Measurements from ENCODE around the gene SCN5A. TPM values are rescaled to one million over a fixed set of nuclear protein-coding genes. Genes with fewer than 3 reads are reported as not detected.

Gene SCN5A
- total RNA-seq, 1 donor from 2014 or later: 3.9 TPM

- Histone ChIP-seq H3K27ac (no peak overlapping the region), H4K20me1 (ENCODE audit: low read depth) (no peaks in the 10 kb centered on the region), H3K9me3 (ENCODE audit: low read depth) (no peaks in the 10 kb centered on the region), H3K4me2 (no peak overlapping the region), H3K4me3 (no peak overlapping the region), H3K9ac (no peak overlapping the region), H2AFZ (replicated peaks) (no peak overlapping the region), H3F3A (ENCODE audit: low read depth) (no peaks in the 10 kb centered on the region), H3K79me2 (ENCODE audit: low read depth) (no peaks in the 10 kb centered on the region), H3K4me1 (no peaks in the 10 kb centered on the region), H3K27me3 (no peaks in the 10 kb centered on the region), H3K36me3 (no peaks in the 10 kb centered on the region)
- Mint-ChIP-seq H3K27ac (no peak overlapping the region), H3K36me3 (peaks cover 2% of the 10 kb centered on the region), H3K27me3 (ENCODE audit: insufficient read depth, low read depth) (peaks cover 8% of the 10 kb centered on the region), H3K9me3 (no peaks in the 10 kb centered on the region), H3K4me1 (no peaks in the 10 kb centered on the region), H3K4me3 (no peak overlapping the region)
- no peak for DNase-seq (ENCODE audit: low spot score)
- TF ChIP-seq EZH2phosphoT487 (IDR thresholded peaks at IDR 0.05) (no peak), EZH2 (IDR thresholded peaks at IDR 0.05) (no peak), CTCF (IDR thresholded peaks at IDR 0.05) (no peak)
Measured at GRCh38 chr3:38561746-38562466, 87.6 kb downstream of the SCN5A start.

GRCh38 chr3:38560996-38561717, 88.3 kb downstream of the SCN5A start:
- DNase-seq (ENCODE audit: low spot score): no peak
- Histone ChIP-seq H2AFZ (replicated peaks) (no peak overlapping the region), H3K27ac (no peak overlapping the region), H3K36me3 (no peaks in the 10 kb centered on the region), H3F3A (ENCODE audit: low read depth) (no peaks in the 10 kb centered on the region), H3K9ac (no peak overlapping the region), H3K27me3 (no peaks in the 10 kb centered on the region), H4K20me1 (ENCODE audit: low read depth) (no peaks in the 10 kb centered on the region), H3K4me1 (no peaks in the 10 kb centered on the region), H3K4me3 (no peak overlapping the region), H3K9me3 (ENCODE audit: low read depth) (no peaks in the 10 kb centered on the region), H3K4me2 (no peak overlapping the region), H3K79me2 (ENCODE audit: low read depth) (no peaks in the 10 kb centered on the region)
- Mint-ChIP-seq H3K27ac (no peak overlapping the region), H3K27me3 (ENCODE audit: insufficient read depth, low read depth) (peaks cover 8% of the 10 kb centered on the region), H3K9me3 (no peaks in the 10 kb centered on the region), H3K4me1 (no peaks in the 10 kb centered on the region), H3K36me3 (peaks cover 2% of the 10 kb centered on the region), H3K4me3 (no peak overlapping the region)
- TF ChIP-seq EZH2phosphoT487 (IDR thresholded peaks at IDR 0.05): no peak
- no peak for TF ChIP-seq EZH2 (IDR thresholded peaks at IDR 0.05)
- no peak for TF ChIP-seq CTCF (IDR thresholded peaks at IDR 0.05)

GRCh38 chr3:38560284-38560683, 89.2 kb downstream of the SCN5A start:
- Histone ChIP-seq H3K79me2 (ENCODE audit: low read depth) (no peaks in the 10 kb centered on the region), H3K36me3 (no peaks in the 10 kb centered on the region), H3K9ac (no peak overlapping the region), H3K4me3 (no peak overlapping the region), H3F3A (ENCODE audit: low read depth) (no peaks in the 10 kb centered on the region), H3K27me3 (no peaks in the 10 kb centered on the region), H2AFZ (replicated peaks) (no peak overlapping the region), H3K4me2 (no peak overlapping the region), H3K27ac (no peak overlapping the region), H3K9me3 (ENCODE audit: low read depth) (no peaks in the 10 kb centered on the region), H3K4me1 (no peaks in the 10 kb centered on the region), H4K20me1 (ENCODE audit: low read depth) (no peaks in the 10 kb centered on the region)
- no peak for DNase-seq (ENCODE audit: low spot score)
- Mint-ChIP-seq H3K4me1 (no peaks in the 10 kb centered on the region), H3K36me3 (no peaks in the 10 kb centered on the region), H3K9me3 (no peaks in the 10 kb centered on the region), H3K27me3 (ENCODE audit: insufficient read depth, low read depth) (peaks cover 4% of the 10 kb centered on the region), H3K4me3 (no peak overlapping the region), H3K27ac (no peak overlapping the region)
- TF ChIP-seq EZH2phosphoT487 (IDR thresholded peaks at IDR 0.05): no peak
- TF ChIP-seq CTCF (IDR thresholded peaks at IDR 0.05): no peak
- no peak for TF ChIP-seq EZH2 (IDR thresholded peaks at IDR 0.05)
